ENCODE measurements around the gene GSTM5.
"Not testable (repeated sequence)": the region's sequence is repeated elsewhere in the genome, so short reads cannot be mapped to it uniquely, and the experiment has no call there.

Gene GSTM5

GRCh38 chr1:109711593-109712320, at the start of gene GSTM5:
Gene GSTM5, plus strand, starts transcription at chr1:109712251. Its CDS starts 62 bp downstream, at chr1:109712313.
- not testable (repeated sequence) for DNase-seq (ENCODE audit: low read depth in 2 of 3, low spot score in 1 of 3)

- DNase-seq (ENCODE audit: low read depth in 2 of 3, low spot score in 1 of 3): no peak
Measured at GRCh38 chr1:109664671-109665070, 47.4 kb upstream of the GSTM5 start.

- DNase-seq (ENCODE audit: low read depth in 2 of 3, low spot score in 1 of 3): peak; percentile 74 to 83 (median 76)
Measured at GRCh38 chr1:109667452-109668122, 44.5 kb upstream of the GSTM5 start, which contains the start of gene GSTM2. Gene GSTM2, plus strand, starts transcription at chr1:109668057. Its CDS starts 59 bp downstream, at chr1:109668116.

GRCh38 chr1:109668123-109668775, 43.8 kb upstream of the GSTM5 start:
- DNase-seq (ENCODE audit: low read depth in 2 of 3, low spot score in 1 of 3): no peak

- DNase-seq (ENCODE audit: low read depth in 2 of 3, low spot score in 1 of 3): no peak
Measured at GRCh38 chr1:109669246-109669948, 42.7 kb upstream of the GSTM5 start.

- not testable (repeated sequence) for DNase-seq (ENCODE audit: low read depth in 2 of 3, low spot score in 1 of 3)
Measured at GRCh38 chr1:109669949-109670302, 42.1 kb upstream of the GSTM5 start.

- no peak for DNase-seq (ENCODE audit: low read depth in 2 of 3, low spot score in 1 of 3)
Measured at GRCh38 chr1:109671067-109671466, 41.0 kb upstream of the GSTM5 start.

GRCh38 chr1:109673861-109674260, 38.2 kb upstream of the GSTM5 start:
- not testable (repeated sequence) for DNase-seq (ENCODE audit: low read depth in 2 of 3, low spot score in 1 of 3)

- DNase-seq (ENCODE audit: low read depth in 2 of 3, low spot score in 1 of 3): not testable (repeated sequence)
Measured at GRCh38 chr1:109676683-109677381, 35.2 kb upstream of the GSTM5 start.

GRCh38 chr1:109677459-109677858, 34.6 kb upstream of the GSTM5 start:
- no peak for DNase-seq (ENCODE audit: low read depth in 2 of 3, low spot score in 1 of 3)

GRCh38 chr1:109678637-109679036, 33.4 kb upstream of the GSTM5 start:
- DNase-seq (ENCODE audit: low read depth in 2 of 3, low spot score in 1 of 3): not testable (repeated sequence)

- not testable (repeated sequence) for DNase-seq (ENCODE audit: low read depth in 2 of 3, low spot score in 1 of 3)
Measured at GRCh38 chr1:109684777-109685176, 27.3 kb upstream of the GSTM5 start.

- not testable (repeated sequence) for DNase-seq (ENCODE audit: low read depth in 2 of 3, low spot score in 1 of 3)
Measured at GRCh38 chr1:109685399-109685798, 26.7 kb upstream of the GSTM5 start.

GRCh38 chr1:109685890-109686289, 26.2 kb upstream of the GSTM5 start:
- not testable (repeated sequence) for DNase-seq (ENCODE audit: low read depth in 2 of 3, low spot score in 1 of 3)

GRCh38 chr1:109687109-109687508, 24.9 kb upstream of the GSTM5 start:
- DNase-seq (ENCODE audit: low read depth in 2 of 3, low spot score in 1 of 3): not testable (repeated sequence)

GRCh38 chr1:109687641-109688499, 24.2 kb upstream of the GSTM5 start, which contains the start of gene GSTM1:
Gene GSTM1, plus strand, starts transcription at chr1:109687817. Its CDS starts 57 bp downstream, at chr1:109687874.
- peak in 2 of 3 donors; percentile 65 to 77 for DNase-seq (ENCODE audit: low read depth in 2 of 3, low spot score in 1 of 3)

GRCh38 chr1:109689844-109690405, 22.1 kb upstream of the GSTM5 start:
- DNase-seq (ENCODE audit: low read depth in 2 of 3, low spot score in 1 of 3): no peak

GRCh38 chr1:109691759-109692158, 20.3 kb upstream of the GSTM5 start:
- DNase-seq (ENCODE audit: low read depth in 2 of 3, low spot score in 1 of 3): no peak

GRCh38 chr1:109694400-109694799, 17.7 kb upstream of the GSTM5 start:
- DNase-seq (ENCODE audit: low read depth in 2 of 3, low spot score in 1 of 3): not testable (repeated sequence)

All from stimulated activated CD4-positive, alpha-beta T cell treated with anti-CD3 and anti-CD28 coated beads, Interleukin-12 subunit alpha, Interleukin-12 subunit beta, amount 100 ng/mL, for 48 hours (primary cell).